NCI-H1048 (cell line): ENCODE measurements around the gene OR6K3.
"Not testable (repeated sequence)": the region's sequence is repeated elsewhere in the genome, so short reads cannot be mapped to it uniquely, and the experiment has no call there.

Experiments used
- DNase-seq: peaks from one replicate; lab custom pipeline; 2025; lab: John Stamatoyannopoulos, UW

Gene OR6K3, protein sequence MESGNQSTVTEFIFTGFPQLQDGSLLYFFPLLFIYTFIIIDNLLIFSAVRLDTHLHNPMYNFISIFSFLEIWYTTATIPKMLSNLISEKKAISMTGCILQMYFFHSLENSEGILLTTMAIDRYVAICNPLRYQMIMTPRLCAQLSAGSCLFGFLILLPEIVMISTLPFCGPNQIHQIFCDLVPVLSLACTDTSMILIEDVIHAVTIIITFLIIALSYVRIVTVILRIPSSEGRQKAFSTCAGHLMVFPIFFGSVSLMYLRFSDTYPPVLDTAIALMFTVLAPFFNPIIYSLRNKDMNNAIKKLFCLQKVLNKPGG

DNA sequence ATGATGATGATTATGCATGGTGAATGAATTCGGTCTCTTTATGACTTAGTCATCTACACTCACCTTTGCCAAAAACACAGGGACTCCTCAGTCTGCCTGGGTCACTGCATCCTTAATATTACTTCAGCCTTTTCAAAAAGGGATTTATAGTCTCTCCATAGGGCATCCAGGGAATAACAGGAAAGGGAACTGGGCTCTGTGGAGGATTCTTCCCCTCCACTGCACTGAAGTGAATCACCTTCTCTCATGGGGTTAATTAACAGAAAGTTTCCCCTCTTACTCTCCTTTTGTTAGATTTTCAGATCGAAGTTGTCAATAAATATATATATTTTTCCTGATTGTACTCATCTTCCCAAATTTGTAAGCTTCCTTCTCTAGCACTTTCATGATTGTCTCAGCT lies at the start of gene OR6K3:
OR6K3 (minus strand) TSS at position 101 of the 400 bp plus-strand sequence. CDS start 2,605 bp downstream, outside the sequence.
- no peak for DNase-seq

DNA sequence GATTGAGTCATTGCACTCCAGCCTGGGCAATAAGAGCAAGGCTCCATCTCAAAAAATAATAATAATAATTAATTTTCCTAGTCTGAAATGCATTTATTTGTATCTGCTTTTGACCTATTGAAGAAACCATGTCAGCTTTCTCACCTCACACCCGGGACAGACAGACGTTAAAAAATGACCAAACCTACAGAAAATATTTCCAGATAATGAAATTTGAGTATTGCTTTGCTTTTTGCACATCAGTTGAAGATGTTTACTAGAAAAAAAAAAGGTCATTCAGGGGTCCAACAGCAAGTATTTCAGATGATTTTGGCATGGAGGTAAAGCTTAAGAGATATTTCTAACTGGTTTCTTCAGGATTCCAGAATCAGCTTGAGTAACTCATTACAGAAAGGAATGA lies 33.9 kb upstream of the OR6K3 start, which contains the start of gene OR6K6:
OR6K6 (plus strand) TSS at position 301 of the 400 bp plus-strand sequence. CDS start 168 bp downstream, outside the sequence.
- no peak for DNase-seq

DNA sequence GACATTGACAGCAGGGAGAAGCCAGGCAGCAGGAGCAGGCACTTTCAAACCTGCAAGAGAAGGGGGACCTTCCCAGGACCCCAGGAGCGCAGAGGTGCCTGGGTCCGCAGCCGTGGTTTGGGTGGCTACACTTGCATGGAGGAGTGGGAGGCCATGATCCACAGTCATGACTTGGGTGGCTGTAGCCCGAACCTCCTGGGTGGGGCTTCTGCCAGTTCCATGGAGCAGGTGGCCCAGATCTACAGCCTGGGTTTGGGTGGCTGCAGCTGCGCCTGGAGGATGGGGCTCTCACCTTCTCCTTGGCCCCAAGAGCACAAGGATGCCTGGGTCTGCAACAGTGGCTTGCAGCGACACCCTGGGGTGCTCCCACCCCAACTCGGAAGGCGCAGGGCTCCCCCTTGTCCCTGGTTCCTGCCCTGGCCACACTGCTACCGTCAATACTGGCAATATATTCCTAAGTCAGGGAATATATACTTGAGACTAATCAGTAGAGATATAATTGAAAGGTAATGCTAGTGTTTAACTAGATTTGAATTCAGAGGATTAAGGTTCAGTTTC lies 31.7 kb upstream of the OR6K3 start:
- no peak for DNase-seq

DNA sequence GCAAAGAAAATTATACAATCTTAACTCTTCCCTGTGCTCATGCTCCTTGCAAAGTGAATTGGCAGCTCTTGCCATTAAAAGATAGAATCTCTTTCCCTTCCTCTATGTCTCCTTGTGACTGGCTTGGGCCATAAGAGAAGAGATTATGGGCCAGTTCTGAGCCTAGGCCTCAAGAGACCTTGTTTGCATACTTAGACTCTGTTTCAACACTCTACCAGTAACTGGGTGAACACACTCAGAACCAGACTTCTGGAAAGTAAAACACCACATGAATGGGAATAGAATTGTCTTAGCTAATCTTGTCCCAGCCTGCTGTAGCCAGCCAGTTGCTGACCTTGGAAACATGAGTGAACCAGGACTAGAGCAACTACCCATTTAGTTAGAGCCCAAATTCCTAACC lies 15.3 kb upstream of the OR6K3 start:
- DNase-seq, result no peak

DNA sequence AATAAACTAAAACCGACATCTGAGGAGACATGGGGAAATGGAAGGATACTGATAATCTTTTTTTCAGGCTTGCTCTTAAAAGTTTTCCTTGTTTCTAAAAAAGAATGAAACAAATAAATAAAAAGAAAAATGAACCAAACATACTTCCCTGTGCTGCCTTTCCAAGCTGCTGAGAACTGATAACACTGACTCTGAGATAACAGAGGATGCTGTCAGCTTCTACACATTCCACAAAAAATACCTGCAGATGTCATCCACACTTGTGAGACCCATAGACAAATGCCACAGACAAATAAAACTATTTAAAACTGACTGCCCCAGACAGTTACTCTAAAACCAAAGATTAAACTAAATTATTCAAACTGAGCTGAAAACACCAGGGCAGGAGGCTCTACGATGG lies 12.0 kb upstream of the OR6K3 start:
- DNase-seq, result no peak

DNA sequence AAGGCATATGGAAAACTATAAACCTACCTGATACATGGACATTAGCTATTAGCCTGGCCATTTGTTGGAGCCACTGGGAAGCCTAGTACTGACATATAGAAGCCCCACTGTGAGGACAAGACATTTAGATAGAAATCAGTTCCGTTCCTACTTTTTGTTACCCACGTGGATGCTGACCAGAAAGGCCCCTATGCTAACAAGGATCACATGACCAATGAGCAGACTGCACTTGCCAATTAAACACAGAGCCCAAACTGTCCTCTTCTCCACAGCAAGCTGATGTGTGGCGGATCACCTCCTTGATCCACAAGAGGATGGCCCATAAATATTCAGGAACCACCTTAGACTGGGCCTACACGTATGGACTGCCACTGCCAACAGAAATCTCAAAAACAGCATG lies 11.2 kb upstream of the OR6K3 start:
- no peak for DNase-seq

DNA sequence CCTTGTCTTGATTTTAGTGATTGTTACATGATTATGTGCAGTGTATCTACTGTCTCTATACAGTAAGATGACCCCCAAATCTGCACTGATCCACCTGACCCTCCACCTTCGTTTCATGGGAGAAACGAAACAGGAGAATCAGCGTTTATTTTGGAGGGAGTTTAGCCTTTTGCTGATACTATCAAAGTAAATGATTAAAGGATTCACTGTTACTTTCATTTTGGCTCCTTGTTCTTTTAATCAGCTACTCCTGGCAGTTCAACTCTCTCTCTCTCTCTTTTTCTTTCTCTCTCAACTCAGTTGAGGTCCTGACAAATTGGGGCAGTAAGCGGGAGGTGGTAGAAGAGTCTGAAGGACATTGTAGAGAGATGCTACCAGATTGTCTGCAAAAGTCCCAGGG lies 9.9 kb upstream of the OR6K3 start:
- DNase-seq, result no peak

DNA sequence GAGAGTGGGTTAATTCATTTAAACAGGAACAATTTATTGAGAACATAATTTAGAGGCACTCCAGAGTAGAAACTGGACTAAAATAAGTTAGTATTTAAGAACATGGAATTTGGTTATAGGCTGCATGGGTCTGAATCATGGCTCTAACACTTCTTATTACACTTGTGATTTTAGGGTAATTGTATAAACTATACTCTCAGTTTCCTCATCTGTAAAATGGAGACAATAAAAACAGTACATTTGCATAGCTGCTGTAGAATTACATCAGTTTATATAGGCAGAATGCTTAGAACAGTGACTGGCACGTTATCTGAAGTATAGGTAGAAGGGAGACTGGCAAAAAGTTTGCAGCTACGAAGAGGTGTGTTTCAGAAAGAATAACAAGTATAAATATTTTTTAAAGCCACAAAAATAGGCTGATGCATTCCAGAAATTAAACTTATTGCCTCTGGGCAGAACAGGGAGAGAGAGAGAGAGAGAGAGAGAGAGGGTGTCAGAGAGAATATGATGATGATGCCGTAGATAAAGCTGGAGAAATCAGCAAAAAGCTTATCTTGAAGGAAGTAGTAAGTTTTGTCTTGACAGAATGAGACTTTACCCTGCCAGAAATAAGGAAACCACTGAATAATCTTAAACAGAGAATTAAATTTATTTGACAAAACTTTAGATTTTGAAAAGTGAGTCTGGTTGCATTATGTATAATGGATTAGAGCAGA lies 8.1 kb upstream of the OR6K3 start:
- DNase-seq, result no peak

DNA sequence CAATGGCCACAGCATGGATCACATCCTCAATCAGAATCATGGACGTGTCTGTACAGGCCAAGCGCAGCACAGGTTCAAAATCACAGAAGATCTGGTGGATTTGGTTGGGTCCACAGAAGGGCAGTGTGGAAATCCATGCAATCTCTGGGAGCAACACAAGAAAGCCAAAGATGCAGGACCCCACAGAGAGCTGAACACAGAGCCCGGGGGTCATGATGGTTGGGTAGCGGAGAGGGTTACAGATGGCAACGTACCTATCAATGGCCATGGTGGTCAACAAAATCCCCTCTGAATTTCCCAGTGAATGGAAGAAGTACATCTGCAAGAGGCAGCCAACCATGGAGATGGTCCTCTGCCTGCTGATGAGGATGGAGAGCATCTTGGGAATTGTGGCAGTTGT lies 3.9 kb upstream of the OR6K3 start:
- DNase-seq, result no peak

DNA sequence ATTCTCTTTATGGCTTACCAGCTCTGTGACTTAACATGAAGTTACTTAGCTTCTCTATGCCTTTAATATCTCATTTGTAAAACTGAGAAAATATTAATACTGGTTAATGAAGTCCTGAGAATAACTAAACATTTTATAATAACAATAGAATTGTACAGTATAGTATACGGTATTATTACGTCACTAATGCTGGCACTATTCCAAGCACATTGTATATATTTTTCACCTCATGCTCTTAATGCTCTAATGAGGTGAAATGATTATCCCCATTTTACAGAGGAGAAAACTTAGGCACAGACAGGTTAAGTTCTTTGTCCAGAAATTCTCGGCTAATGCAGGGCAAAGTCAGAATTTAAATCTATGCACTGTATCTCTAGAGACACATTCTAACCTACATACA lies 856 bp downstream of the OR6K3 start:
- no peak for DNase-seq

DNA sequence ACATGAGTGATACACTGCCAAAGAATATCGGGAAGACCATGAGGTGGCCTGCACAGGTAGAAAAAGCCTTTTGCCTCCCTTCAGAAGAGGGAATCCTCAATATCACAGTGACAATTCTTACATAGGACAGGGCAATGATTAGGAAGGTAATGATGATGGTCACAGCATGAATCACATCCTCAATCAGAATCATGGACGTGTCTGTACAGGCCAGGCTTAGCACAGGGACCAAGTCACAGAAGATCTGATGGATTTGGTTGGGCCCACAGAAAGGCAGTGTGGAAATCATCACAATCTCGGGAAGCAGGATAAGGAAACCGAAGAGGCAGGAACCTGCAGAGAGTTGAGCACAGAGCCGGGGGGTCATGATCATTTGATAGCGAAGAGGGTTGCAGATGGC lies 3.2 kb downstream of the OR6K3 start:
- DNase-seq, result no peak

DNA sequence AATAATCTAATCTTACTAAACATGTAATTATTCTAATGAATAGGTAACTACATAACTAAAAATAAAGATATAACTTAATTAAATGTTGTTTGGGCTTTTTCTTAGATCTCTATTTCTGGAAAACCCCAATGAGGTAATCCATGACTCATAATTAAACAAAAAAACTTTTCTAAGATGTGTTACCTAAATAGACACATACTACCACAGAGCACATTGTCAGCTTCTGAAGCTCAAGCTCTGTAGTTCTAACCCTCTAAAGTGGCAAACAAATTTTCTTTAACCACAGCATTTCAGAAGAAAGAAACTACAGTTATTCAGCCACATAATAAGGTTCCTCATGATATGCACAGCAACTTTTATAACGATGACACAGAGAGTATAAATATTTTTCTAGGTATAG lies 4.2 kb downstream of the OR6K3 start:
- DNase-seq, result no peak

DNA sequence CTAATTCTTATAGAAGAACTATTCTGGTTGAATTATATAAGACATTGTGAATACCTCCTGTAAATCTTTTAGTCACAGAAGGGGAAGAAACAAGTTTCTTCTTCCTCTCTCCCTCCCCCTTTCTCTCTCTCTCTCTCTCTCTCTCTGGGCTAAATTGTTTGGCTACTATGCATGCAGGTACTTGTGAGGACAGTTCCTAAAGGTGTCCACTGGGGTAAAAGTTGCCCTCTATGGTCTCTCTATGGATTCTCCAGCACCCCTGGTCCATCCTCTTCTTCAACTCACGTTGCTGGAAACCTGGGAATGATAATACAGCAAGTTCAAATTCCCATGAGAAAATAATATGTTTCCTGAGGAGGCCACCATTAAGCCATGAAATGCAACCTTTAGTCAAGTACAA lies 5.8 kb downstream of the OR6K3 start:
- DNase-seq, result no peak

DNA sequence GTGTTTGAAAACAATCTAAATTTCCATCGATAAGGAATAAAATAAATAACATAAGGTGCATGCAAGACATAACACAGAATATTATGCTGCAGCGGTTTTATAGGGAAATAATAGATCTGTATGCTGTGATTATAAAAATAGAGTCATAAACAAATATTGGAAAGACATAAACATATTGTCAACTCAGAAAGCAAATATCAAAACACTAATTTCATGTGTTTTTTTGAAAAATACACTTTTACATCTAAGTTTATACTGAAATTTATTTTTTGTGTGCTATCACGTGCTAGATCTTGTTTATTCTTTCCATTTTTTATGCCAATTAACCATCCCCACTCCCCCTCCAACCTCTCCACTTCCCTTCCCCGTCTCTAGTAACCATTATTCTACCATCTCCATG lies 9.4 kb downstream of the OR6K3 start:
- no peak for DNase-seq

DNA sequence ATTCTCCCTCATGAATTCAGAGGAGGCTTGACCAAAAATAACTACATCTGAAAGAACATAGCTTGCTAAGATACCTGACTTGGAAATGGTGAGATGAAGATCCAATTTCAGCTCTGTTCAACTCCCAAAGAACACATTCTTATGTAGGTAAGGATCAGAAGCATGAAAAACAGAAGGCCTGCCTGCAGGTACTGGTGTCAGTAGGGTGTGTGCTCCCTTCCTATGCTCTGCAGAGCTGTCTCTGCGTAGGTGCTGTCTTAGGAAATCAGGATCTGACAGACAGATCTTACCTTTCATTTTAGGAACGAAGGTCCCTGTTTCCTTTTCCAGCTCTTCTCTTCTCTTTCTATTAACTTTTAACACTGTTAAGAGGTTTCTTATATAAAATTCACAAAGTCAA lies 14.4 kb downstream of the OR6K3 start:
- no peak for DNase-seq

DNA sequence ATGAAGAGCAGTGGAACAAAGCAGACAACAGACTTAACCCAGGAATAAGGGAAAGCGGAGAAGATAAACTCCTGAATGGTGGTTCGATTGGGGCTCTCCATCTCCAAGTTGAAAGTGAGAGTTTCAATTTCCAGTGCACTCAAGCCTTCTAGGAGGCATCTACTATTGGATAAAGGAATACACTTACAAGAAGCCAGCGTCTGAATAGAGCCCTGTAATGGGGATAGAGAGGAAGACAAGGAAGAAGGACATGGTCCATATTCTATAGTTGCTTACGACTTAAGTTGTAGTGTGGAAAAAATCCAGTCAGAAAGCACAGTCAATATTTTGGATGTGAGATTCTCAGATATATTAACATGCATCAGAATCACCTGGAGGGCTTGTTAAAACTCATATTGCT lies 20.0 kb downstream of the OR6K3 start, which contains the start of gene OR6K2:
OR6K2 (minus strand) TSS at position 101 of the 400 bp plus-strand sequence; CDS start at position 101, 0 bp downstream.
- no peak for DNase-seq

DNA sequence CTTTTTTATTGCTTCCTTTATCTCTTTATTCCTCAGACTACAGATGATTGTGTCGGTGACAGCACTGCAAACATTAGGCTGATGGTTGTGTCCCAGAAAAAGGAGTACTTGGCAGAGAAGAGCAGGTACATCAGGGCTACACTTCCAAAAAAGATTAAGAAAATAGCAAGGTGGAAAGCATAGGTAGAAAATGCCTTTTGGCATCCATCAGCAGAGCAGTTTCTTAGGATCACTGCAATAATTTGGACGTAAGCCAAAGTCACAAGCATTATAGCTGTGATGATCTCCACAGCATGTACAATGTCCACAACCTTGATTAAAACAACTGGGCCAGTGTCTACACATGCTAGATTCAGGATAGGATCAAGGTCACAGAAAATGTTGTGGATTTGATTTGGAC lies 25.9 kb downstream of the OR6K3 start:
- DNase-seq, result no peak

DNA sequence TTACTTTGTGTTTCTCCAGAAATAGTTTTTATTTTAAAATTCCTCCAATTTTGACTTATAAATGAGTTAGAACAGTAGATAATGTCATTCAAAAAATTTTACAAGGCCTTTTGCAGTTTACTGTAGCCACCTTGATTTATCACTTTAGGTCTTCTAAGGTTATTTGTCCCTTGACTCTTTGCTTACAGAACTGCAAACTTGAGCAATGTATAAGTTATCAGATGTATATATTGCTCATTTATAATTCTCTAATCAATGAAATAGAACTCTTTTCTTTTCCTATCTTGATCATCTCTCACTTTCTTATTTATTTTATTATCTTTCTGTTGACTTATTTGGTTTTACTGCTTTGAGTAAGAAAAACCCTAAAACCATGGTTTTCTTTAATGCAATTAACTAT lies 28.2 kb downstream of the OR6K3 start:
- no peak for DNase-seq

DNA sequence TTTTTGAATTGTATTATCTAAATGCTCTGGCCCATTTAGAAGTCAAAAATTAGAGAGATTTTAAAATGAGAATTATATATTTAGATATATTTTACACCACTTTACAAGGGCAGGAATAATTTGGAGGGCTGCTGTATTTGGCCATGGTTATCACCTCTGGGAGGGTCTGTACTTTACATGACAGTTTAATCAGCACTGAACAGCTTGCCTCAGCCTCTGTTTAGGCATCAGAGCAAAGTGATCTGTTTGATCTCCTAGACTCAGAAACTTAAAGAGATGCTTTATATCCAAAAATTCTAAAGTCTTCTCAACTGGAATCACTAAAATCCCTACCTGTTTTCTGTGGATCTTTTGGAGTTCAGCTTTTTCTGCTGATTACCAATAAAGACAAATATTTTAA lies 28.6 kb downstream of the OR6K3 start:
- no peak for DNase-seq

DNA sequence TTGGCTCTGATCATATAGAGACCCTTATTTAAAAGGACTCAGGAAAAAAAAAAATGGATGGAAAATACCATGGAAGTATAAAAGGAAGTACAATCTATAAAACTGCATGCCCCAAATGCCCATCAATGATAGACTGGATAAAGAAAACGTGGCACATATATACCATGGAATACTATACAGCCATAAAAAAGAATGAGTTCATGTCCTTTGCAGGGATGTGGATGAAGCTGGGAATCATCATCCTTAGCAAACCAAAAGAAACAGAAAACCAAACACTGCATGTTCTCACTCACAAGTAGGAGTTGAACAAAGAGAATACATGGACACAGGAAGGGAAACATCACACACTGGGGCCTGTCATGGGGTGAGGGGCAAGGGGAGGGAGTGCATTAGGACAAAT lies 29.4 kb downstream of the OR6K3 start:
- DNase-seq, result not testable (repeated sequence)

DNA sequence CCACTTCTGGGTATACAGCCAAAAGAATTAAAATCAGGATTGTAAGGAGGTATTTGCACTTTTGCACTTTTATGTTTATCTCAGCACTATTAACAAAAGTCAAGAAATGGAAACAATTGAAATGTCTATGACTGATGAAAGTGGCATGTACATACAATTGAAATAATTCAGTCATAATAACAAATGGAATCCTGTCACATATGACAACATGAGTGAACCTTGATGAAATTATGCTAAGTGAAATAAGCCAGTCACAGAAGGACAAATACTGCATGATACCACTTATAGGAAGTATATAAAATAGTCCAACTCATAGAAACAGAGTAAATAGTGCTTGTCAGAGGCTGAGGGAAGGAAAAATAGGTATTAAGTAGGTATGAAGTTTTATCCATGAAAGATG lies 30.6 kb downstream of the OR6K3 start:
- DNase-seq, result no peak

DNA sequence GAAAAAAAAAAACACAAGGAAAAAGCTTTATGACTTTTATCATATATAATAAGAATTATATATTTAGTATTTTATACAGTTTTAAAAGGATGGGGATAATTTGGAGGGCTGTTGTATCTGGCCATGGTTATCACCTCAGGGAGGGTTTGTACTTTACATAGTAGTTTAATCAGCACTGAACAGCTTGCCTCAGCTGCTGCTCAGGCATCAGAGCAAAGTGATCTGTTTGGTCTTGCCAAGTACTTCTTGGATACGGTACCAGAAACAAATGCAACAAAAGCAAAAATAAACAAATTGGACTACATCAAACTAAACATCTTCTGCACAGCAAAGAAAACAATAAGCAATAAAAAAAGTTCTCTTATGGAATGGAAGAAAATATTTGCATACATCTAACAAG lies 31.4 kb downstream of the OR6K3 start:
- no peak for DNase-seq

DNA sequence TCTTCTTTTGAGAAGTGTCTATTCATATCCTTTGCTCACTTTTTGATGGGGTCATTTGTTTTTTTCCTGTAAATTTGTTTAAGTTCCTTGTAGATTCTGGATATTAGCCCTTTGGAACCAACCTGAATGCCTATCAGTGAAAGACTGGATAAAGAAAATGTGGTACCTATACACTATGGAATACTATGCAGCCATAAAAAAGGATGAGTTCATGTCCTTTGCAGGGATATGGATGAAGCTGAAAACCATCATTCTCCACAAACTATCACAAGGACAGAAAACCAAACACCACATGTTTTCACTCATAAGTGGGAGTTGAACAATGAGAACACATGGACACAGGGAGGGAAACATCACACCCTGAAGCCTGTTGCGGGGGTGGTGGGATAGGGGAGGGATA lies 32.2 kb downstream of the OR6K3 start:
- not testable (repeated sequence) for DNase-seq
